ENCODE results near the gene RRAD. TPM values are rescaled to one million over a fixed set of nuclear protein-coding genes. Genes with fewer than 3 reads are reported as not detected.

The RRAD gene
- total RNA-seq, 4 donors from 2014 or later, result 23.7 to 132 (median 109) TPM

GRCh38 chr16:66910175-66910940 is 15.0 kb downstream of the RRAD start:
- Histone ChIP-seq H3K36me3 (no peaks in the 10 kb centered on the region), H3K4me1 (peaks cover 0 to 6% (median 2%) of the 10 kb centered on the region in 4 donors), H3K27ac (no peak overlapping the region), H3K27me3 (no peaks in the 10 kb centered on the region), H3K9me3 (no peaks in the 10 kb centered on the region), H3K4me3 (no peak overlapping the region)
- TF ChIP-seq POLR2A (IDR thresholded peaks at IDR 0.05) (no peak), EP300 (IDR thresholded peaks at IDR 0.05) (no peak), CTCF (IDR thresholded peaks at IDR 0.05) (no peak)
- no peak for DNase-seq (ENCODE audit: low spot score in 2 of 2)
- WGBS, 2 donors, result 78% methylated on average over 13 to 14 of the region's 14 CpGs

GRCh38 chr16:66908762-66909559 is 16.4 kb downstream of the RRAD start:
- Histone ChIP-seq H3K4me1 (peaks cover 0 to 20% (median 5%) of the 10 kb centered on the region in 4 donors), H3K27ac (no peak overlapping the region), H3K27me3 (no peaks in the 10 kb centered on the region), H3K36me3 (no peaks in the 10 kb centered on the region), H3K4me3 (no peak overlapping the region), H3K9me3 (no peaks in the 10 kb centered on the region)
- TF ChIP-seq EP300 (IDR thresholded peaks at IDR 0.05) (no peak), CTCF (IDR thresholded peaks at IDR 0.05) (no peak), POLR2A (IDR thresholded peaks at IDR 0.05) (no peak)
- WGBS, 2 donors, result 86 to 94% methylated on average over 13 to 14 of the region's 14 CpGs
- no peak for DNase-seq (ENCODE audit: low spot score in 2 of 2)

- TF ChIP-seq POLR2A (IDR thresholded peaks at IDR 0.05) (no peak), EP300 (IDR thresholded peaks at IDR 0.05) (no peak), CTCF (IDR thresholded peaks at IDR 0.05) (no peak)
- peaks cover 0 to 28% (median 5%) of the 10 kb centered on the region in 4 donors for H3K4me1 ChIP-seq
- H3K4me3 ChIP-seq, result no peak overlapping the region
- no peaks in the 10 kb centered on the region for H3K36me3 ChIP-seq
- WGBS, 2 donors, result 81 to 93% methylated on average over 3 of the region's 3 CpGs
- DNase-seq (ENCODE audit: low spot score in 2 of 2), result no peak
- no peaks in the 10 kb centered on the region for H3K9me3 ChIP-seq
- H3K27me3 ChIP-seq, result no peaks in the 10 kb centered on the region
- no peak overlapping the region for H3K27ac ChIP-seq
These were observed 17.2 kb downstream of the RRAD start for GRCh38 chr16:66908116-66908515.

GRCh38 chr16:66906916-66907836 is 18.2 kb downstream of the RRAD start:
- no peaks in the 10 kb centered on the region for H3K27me3 ChIP-seq
- H3K9me3 ChIP-seq, result no peaks in the 10 kb centered on the region
- no peak overlapping the region for H3K4me3 ChIP-seq
- H3K36me3 ChIP-seq, result no peaks in the 10 kb centered on the region
- WGBS, 2 donors, result 58 to 76% methylated on average over 3 to 7 of the region's 7 CpGs
- H3K4me1 ChIP-seq, result peaks cover 0 to 33% (median 5%) of the 10 kb centered on the region in 4 donors
- DNase-seq (ENCODE audit: low spot score in 2 of 2), result no peak
- H3K27ac ChIP-seq, result peak overlapping the region in 1 of 4 donors; percentile 0
- TF ChIP-seq EP300 (IDR thresholded peaks at IDR 0.05) (peak in 1 of 2 donors; percentile 32), CTCF (IDR thresholded peaks at IDR 0.05) (no peak)
